HG03045 (cell line): ENCODE measurements around the gene SIAH3.

Source experiments
- ATAC-seq: cut with Tn5 transposase; IDR thresholded peaks from one replicate; pipeline ENCODE4 v1.9.1; 2021; ENCODE audit warnings: mild to moderate bottlenecking, moderate library complexity; ENCODE audit not compliant: unreplicated experiment

Gene SIAH3

DNA sequence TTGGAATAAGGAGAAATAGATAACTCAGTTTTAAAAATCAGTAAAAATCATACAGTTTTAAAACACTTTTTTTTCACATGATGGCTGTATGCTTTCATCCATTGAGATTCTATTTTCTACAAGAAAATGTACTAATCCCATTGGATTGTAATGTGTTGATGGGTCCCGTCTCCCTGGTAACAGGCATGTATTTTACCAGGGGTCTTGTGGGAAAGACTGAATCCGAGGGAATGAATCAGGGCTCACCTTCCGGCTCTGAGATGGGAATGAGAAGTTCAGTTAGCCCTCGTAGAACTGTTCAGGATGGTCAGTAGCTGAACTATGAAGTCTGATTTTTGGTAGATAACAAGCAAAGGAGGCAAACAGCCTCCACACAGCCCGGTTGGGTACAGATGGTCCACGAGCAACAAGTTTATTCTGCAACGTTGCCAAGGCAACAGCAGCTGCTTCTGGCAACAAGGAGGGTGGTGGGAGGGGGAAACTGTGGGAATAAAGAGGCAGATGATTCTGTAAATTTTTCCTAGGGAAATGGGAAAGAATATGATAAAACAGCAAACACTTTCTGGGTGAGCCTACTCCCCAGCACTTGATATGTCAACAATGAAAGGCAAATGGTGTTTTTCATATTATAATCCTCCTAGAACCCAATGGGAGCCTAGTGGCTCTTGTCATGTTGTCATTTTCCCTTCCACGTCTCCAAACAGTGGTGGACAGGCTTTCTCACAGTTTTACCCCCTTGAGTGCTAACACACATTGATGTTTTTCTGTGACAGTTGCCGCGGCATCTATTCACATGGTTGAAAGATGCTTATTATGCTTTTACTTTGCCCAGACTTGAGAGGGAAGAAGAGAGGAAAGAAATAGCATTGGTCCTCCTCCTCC lies 12.4 kb upstream of the SIAH3 start:
- no peak for ATAC-seq

- ATAC-seq = no peak
Measured at GRCh38 chr13:45861322-45861721, 9.8 kb upstream of the SIAH3 start.

- no peak for ATAC-seq
Measured at GRCh38 chr13:45860240-45860639, 8.7 kb upstream of the SIAH3 start.

GRCh38 chr13:45859705-45860104 lies 8.2 kb upstream of the SIAH3 start:
- ATAC-seq = no peak

DNA sequence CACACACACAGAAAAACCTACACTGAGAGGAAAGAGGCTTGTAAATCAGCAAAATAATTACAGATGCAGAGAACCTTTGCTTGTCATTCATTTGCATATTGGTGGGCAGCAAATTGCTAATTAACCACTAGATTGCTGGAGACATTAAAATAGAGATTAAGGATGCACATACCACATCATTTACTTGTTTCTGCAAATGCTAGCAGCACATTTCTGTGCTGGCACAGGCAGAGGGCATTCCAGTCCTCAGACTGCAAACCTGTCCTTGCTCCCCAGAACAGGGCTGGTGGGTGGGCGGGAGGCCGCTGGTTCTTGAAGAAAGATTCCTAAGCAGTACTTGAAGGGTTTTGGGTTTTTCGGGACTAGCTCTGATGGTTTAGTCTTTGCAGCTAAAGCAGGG lies 941 bp upstream of the SIAH3 start:
- no peak for ATAC-seq

- ATAC-seq = no peak
Measured at GRCh38 chr13:45851956-45852355, 403 bp upstream of the SIAH3 start.

- no peak for ATAC-seq
Measured at GRCh38 chr13:45850027-45850613, 1.4 kb downstream of the SIAH3 start.

GRCh38 chr13:45849408-45849807 lies 2.1 kb downstream of the SIAH3 start:
- no peak for ATAC-seq

DNA sequence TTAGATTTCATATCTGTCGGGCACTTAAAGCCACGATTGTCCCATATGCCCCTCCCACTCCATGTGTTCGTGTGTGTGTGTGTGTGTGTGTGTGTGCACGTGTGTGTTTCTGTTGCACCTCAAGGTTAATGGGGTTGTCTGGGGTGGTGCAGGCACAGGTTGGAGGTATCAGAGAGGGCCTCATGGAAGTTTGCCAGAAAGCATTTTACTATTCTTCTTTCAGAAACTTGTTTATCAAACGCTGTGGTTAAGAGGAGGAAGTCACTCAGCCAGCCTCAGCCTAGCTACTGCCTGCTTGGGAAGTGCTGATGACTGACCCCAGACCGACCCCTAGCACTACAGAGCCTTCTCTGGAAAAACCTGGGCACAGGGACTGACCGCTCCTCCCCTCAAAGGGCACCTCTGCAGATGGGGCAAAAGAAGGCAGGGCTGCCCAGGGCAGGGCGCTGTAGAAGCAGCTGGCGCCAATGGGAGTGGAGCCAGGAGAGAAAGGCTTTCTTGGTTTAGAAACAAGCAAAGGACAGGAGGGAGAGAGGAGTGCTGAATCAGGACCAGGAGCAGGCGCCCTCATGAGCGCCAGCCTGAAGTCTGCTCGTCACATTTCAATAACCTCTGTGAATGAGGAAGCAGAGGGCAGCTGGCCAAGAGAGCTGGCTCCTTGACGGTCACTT lies 3.9 kb downstream of the SIAH3 start:
- ATAC-seq = no peak

- ATAC-seq = no peak
Measured at GRCh38 chr13:45846681-45847080, 4.9 kb downstream of the SIAH3 start.

- no peak for ATAC-seq
Measured at GRCh38 chr13:45838171-45838745, 13.3 kb downstream of the SIAH3 start.

DNA sequence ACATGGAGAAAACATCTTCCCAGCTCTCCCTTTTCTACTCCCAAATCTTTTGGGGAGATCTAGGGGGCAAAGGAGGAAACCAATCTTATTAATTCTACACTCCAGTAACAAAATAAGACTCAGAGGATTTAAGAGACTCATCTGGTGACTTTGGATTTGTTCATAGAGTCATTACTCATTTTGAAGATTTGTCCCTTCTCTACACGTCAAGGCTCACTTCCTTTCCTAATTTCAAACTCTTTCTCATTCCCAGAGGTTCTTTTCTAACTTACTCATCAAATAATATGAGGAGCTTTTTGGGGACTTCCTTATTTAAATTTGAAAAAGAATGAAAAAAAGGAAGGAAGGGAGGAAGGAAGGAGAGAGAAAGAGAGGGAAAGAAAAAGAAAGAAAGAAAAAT lies 14.4 kb downstream of the SIAH3 start:
- ATAC-seq = no peak

DNA sequence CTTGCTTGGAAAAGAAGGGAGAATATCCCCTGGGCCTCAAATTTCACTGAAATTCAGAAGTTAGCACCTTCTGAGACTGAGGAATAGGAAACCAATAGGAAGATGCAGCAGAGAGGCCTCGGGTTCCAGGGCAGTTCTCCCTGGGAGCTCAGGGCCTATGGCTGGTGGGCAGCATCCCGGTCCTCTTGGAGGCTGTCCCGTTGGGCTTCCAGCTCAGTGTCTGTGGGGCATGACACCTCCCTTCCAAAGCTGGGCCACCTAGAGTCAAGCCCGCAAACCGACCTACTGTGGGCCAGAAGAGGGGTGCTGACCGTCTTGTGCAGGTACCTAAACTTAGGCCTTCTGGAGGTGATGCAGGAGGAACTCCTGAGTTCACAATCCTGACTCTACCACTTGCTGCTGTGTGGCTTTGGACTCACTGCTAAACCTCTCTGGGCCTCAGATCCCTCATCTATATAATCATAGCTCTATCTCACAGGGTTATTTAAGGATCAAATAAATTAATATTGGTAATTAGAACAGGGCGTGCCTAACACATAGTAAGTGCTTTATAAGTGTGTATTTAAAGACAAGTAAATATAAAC lies 17.1 kb downstream of the SIAH3 start:
- no peak for ATAC-seq

- no peak for ATAC-seq
Measured at GRCh38 chr13:45833663-45834375, 17.7 kb downstream of the SIAH3 start.

DNA sequence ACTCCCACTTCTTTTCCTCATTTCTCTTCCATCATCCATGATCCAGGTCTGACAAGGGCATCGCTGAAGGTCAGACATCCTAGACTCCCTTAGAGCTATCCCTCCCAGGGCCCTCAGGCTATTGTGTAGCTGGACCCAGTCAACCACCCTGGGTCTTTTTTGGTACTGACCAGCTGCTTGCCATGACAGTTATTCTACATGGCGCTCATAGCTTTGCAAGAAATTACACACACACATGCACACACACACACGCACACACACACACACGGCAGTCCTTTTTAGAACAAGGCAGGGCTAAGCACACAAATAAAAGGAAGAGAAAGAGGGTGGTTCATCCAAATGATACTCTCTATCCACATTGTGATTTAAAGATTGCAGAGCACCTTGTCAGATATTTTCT lies 18.3 kb downstream of the SIAH3 start:
- no peak for ATAC-seq

DNA sequence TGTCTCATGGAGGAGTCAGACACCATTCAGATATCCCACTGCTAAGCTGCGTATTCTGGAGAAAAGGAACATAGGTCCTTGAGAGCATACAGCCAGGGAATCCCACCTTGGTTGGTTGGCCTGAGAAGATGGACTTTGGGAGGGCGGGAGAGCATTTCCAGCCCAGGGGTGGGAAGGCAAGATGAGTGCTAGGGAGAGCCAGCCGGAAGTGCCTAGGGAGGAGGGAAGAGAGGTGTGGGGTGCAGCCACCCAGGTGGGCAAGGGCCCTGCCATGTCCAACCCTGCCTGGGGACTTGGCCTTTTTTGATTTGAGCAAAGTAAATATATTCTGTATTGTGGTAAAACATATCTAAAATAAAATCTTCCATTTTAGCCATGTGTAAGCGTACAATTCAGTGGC lies 19.7 kb downstream of the SIAH3 start:
- no peak for ATAC-seq

- no peak for ATAC-seq
Measured at GRCh38 chr13:45830121-45830520, 21.4 kb downstream of the SIAH3 start.

GRCh38 chr13:45828256-45828968 lies 23.1 kb downstream of the SIAH3 start:
- no peak for ATAC-seq

- no peak for ATAC-seq
Measured at GRCh38 chr13:45827318-45827717, 24.2 kb downstream of the SIAH3 start.

GRCh38 chr13:45826731-45827130 lies 24.8 kb downstream of the SIAH3 start:
- ATAC-seq = no peak
